ENCODE measurements around the gene ERN1. TPM values are rescaled to one million over a fixed set of nuclear protein-coding genes. Genes with fewer than 3 reads are reported as not detected.

Gene ERN1
- total and polyA plus RNA-seq, 2 of the 13 experiments (the other 11 are each of a cell fraction or from before 2014, with no cell fraction given): 6.0 to 12.7 TPM

DNA sequence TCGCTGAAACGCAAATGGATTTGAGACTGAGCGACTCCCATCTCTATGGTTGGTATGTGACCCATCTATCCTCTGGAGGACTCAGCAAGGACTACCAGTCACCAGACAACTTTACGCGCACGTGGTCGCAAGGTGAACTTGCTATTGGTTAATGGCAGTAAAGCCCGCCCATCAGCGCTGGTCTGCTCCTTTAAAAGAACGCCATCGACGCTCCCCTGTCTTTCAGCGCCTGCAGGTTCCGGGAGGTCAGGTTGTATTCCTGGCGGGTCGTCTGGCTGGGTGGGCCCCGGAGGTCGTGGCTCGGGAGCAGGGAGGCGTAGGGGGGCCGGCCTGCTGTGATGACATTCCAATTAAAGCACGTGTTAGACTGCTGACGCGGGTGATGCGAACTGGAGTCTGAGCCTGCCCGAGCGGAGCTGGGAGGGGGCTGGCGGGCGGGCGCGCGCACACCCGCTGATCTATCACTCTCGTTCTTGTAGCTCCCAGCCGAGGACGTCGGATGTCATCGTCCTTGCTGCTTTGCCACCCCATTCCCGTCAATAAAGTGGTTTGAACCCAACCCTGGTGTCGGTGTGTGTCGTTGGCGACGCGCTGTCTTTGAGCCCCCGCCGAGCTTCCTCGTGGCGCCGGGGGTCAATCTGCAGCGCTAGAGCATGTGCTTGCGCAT lies 15.9 kb upstream of the ERN1 start (continued):
- TF ChIP-seq, protein P1, sequence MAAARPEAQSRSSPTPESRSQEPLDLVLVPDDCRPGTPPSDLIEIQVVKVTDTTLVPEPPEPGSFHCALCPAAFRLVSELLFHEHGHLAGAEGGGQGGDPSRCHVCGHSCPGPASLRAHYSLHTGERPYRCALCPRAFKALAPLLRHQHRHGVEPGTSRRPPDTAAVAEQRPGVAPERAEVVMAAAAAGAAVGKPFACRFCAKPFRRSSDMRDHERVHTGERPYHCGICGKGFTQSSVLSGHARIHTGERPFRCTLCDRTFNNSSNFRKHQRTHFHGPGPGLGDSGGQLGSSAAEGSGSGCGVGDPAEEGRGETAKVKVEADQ (CRISPR knock-in tag; IDR thresholded peaks at IDR 0.05; ENCODE audit: borderline replicate concordance): 0 out of 2 replicates have a peak, but pooled peaks have one; percentile 4
- TF ChIP-seq LCORL (IDR thresholded peaks at IDR 0.05) (no peak), LCORL (CRISPR knock-in tag; IDR thresholded peaks at IDR 0.05) (peak; percentile 90), ZNF501 (CRISPR knock-in tag; IDR thresholded peaks at IDR 0.05) (peak; percentile 99), ZFP90 (CRISPR knock-in tag; IDR thresholded peaks at IDR 0.05; ENCODE audit: borderline replicate concordance) (peak; percentile 74; the same call in 1 of the 2 replicates), HNRNPL (IDR thresholded peaks at IDR 0.05; ENCODE audit: low read depth, low read length) (peak; percentile 89), ZSCAN25 (CRISPR knock-in tag; IDR thresholded peaks at IDR 0.05) (no peak), ZNF225 (CRISPR knock-in tag; IDR thresholded peaks at IDR 0.05) (peak; percentile 92), PHF20 (CRISPR knock-in tag; IDR thresholded peaks at IDR 0.05) (peak; percentile 74), PHF5A (CRISPR knock-in tag; IDR thresholded peaks at IDR 0.05; ENCODE audit: low read depth, unreplicated experiment) (peak; percentile 94), YEATS4 (CRISPR knock-in tag; IDR thresholded peaks at IDR 0.05; ENCODE audit: borderline replicate concordance) (peak; percentile 93), MAFG (CRISPR knock-in tag; IDR thresholded peaks at IDR 0.05) (no peak), HNRNPLL (IDR thresholded peaks at IDR 0.05; ENCODE audit: low read depth, low read length, poor library complexity, severe bottlenecking) (peak; percentile 32), ZNF274 (CRISPR knock-in tag; IDR thresholded peaks at IDR 0.05) (no peak), ISL2 (CRISPR knock-in tag; IDR thresholded peaks at IDR 0.05) (peak; percentile 83), ZNF44 (CRISPR knock-in tag; IDR thresholded peaks at IDR 0.05) (no peak), RAD21 (CRISPR knock-in tag; IDR thresholded peaks at IDR 0.05) (peak; percentile 74), NBN (conservative IDR thresholded peaks at IDR 0.05) (no peak), AKAP8 (CRISPR knock-in tag; IDR thresholded peaks at IDR 0.05) (no peak; the same call in 1 of the 2 replicates), IRX3 (CRISPR knock-in tag; IDR thresholded peaks at IDR 0.05; ENCODE audit: borderline replicate concordance, low read depth) (no peak; the same call in 1 of the 2 replicates)
- TF ChIP-seq, protein P2, sequence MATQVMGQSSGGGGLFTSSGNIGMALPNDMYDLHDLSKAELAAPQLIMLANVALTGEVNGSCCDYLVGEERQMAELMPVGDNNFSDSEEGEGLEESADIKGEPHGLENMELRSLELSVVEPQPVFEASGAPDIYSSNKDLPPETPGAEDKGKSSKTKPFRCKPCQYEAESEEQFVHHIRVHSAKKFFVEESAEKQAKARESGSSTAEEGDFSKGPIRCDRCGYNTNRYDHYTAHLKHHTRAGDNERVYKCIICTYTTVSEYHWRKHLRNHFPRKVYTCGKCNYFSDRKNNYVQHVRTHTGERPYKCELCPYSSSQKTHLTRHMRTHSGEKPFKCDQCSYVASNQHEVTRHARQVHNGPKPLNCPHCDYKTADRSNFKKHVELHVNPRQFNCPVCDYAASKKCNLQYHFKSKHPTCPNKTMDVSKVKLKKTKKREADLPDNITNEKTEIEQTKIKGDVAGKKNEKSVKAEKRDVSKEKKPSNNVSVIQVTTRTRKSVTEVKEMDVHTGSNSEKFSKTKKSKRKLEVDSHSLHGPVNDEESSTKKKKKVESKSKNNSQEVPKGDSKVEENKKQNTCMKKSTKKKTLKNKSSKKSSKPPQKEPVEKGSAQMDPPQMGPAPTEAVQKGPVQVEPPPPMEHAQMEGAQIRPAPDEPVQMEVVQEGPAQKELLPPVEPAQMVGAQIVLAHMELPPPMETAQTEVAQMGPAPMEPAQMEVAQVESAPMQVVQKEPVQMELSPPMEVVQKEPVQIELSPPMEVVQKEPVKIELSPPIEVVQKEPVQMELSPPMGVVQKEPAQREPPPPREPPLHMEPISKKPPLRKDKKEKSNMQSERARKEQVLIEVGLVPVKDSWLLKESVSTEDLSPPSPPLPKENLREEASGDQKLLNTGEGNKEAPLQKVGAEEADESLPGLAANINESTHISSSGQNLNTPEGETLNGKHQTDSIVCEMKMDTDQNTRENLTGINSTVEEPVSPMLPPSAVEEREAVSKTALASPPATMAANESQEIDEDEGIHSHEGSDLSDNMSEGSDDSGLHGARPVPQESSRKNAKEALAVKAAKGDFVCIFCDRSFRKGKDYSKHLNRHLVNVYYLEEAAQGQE (IDR thresholded peaks at IDR 0.05; ENCODE audit: borderline replicate concordance in 1 of 2, low read depth in 1 of 2, low read length in 2 of 2): peak in 1 of 2 experiments; percentile 76; a peak in 2 of 4 replicates
- TF ChIP-seq, protein P3, sequence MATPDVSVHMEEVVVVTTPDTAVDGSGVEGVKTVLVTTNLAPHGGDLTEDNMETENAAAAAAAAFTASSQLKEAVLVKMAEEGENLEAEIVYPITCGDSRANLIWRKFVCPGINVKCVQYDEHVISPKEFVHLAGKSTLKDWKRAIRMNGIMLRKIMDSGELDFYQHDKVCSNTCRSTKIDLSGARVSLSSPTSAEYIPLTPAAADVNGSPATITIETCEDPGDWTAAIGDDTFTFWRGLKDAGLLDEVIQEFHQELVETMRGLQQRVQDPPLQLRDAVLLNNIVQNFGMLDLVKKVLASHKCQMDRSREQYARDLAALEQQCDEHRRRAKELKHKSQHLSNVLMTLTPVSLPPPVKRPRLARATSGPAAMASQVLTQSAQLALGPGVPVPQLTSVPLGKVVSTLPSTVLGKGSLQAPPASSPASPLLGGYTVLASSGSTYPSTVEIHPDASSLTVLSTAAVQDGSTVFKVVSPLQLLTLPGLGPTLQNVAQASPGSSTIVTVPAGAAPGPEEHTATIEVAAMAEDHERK (CRISPR knock-in tag; IDR thresholded peaks at IDR 0.05; ENCODE audit: low read depth): peak; percentile 62; the same call in 1 of the 2 replicates
- TF ChIP-seq, protein P4, sequence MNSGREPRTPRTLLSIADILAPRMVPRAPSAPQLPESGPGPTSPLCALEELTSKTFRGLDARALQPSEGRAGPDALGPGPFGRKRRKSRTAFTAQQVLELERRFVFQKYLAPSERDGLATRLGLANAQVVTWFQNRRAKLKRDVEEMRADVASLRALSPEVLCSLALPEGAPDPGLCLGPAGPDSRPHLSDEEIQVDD (CRISPR knock-in tag; IDR thresholded peaks at IDR 0.05; ENCODE audit: borderline replicate concordance): peak; percentile 77
- TF ChIP-seq, protein P5, sequence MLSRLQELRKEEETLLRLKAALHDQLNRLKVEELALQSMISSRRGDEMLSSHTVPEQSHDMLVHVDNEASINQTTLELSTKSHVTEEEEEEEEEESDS (CRISPR knock-in tag; IDR thresholded peaks at IDR 0.05; ENCODE audit: borderline replicate concordance): peak; percentile 85; the same call in 1 of the 2 replicates

Measured in HepG2 (cell line).